GM21423 (cell line): ENCODE results near the gene CEP128.

Source experiments
- ATAC-seq: cut with Tn5 transposase; IDR thresholded peaks from one replicate; pipeline ENCODE4 v1.9.1; 2021; ENCODE audit warnings: mild to moderate bottlenecking, moderate library complexity; ENCODE audit not compliant: unreplicated experiment

CEP128 gene

DNA sequence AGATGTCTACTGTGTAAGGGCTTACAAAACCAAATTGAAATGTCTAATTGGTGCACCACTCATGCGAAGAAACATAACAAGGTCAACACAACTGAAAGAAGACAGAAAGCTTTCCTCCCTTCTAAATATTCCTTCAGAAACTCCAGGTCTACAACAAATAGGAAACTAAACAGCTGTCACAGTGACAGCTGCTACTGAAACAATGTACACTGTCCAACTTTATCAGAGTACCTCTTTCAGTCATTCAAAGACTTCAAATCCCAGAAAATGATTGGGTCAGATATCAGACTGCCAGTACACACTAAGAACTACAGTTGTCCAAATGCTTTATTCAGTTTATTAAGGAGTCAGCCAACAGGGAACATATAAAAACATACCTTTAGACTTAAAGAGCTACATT, 35.2 kb downstream of the CEP128 start:
- no peak for ATAC-seq

DNA sequence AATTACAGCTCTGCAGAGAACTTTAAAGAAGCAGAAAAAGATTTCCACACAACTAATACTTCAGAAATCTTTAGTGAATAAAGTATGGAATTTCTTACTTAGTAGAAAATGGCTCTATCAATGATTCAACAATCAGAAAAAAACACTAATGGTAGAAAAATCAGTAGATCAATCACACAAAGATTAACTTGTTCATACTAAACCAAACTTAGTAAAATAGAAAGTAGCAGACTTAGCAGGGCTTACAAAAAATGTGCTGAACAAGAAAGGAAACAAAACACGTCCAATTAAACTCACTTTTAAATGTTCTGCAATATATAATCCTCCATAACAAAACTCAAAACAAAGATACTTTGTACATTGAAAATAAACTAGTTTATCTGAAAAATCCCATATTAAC, 38.9 kb downstream of the CEP128 start:
- ATAC-seq: no peak

DNA sequence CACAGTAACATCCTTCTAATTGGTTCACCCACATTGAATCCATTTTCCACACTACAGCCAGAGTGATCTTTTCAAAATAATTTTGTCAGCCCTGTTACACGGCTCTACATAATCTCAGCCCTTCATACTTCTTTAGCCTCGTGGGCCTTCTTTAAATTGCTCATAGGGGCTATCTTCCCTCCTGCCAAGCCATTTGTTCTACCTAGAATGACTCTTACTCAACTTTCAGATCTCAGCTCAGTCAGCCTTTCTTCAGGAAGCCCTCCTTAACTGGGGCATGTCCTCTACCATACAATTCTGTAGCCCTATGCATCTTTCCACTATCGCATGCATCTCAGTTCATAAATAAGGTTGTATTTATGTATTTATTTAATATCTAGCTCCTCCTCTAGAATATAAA, 39.7 kb downstream of the CEP128 start:
- ATAC-seq: no peak

DNA sequence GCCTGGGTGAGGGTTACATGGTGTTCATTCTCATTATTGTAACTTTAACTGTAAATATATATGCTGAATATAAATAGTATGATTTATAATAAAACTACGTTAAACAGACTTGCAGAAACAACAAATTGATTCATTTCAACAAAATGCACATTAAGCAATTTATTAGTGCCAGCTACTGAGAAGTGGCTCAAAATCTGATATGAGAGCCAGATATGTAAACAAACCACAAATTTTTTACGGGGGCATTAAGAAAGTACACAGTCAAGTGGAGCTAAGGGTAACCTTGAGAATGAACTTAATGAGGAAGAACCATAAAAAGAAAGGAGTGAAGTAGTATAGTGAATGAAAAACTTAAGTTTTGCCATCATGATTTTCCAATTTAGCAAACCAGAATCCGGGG, 40.3 kb downstream of the CEP128 start:
- ATAC-seq: no peak

DNA sequence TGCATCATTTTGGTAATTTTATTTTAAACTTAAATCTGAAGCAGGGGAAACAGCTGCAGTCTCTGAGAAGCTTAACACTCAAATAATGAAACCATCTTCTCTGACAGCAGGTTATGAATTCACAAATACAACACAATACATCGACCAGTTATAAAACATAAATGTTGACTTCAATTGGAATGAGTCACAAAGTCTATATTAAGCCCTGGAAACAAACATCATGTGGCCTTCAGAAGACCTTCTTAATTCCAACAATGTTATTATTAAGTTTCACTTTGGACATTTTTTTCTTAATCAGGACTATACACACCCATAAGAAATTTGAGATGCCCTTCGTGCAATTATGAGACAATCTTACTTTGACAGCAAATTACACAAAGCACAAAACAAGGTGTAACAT, 68.9 kb downstream of the CEP128 start:
- no peak for ATAC-seq

DNA sequence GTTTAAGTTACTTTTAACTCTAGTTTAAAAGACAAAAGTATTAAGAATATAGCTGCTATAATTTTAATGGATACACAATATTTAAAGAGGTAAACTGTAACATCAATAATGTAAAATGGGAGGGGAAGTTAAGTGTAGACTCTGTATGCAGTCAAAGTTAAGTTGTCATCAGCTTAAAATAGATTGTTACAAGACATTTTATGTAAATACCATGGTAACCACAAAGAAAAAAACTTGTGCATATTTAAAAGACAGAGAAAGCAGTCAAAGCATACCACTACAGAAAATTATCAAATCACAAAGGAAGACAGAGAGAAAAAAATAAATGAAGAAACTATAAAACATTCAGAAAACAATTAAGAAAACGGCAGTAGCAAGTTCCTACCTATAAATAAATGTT, 73.3 kb downstream of the CEP128 start:
- no peak for ATAC-seq

DNA sequence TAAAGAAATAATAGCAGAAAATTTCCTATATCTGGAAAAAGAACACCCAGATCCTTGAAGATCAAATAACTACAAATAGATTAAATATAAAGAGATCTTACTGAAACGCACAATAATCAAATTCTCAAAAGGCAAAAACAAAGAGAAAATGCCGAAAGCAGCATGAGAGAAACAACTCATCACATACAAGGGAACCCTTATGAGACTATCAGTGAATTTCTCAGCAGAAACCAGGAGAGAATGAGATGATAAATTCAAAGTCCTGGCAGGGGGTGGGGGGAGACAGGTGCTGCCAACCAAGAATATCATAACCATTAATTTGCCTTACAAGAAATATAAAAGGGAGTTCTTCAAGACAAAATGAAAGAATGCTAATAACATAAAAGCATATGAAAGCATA, 73.7 kb downstream of the CEP128 start:
- no peak for ATAC-seq

DNA sequence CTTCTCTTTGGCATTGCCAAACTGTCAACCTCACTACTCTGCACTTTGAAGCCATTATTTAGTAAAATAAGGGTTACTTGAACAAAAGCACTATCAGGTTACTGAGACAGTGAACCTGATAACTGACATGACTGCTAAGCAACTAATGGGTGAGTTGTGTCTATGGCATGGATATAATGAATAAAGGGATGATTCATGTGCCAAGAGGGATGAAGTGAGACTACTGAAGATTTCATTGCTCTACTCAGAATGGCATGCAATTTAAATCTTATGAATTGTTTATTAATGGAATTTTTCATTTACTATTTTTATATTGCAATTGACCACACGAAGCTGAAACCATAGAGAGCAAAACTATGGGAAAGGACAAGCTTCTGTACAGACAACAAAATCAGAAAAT, 74.4 kb downstream of the CEP128 start:
- no peak for ATAC-seq

DNA sequence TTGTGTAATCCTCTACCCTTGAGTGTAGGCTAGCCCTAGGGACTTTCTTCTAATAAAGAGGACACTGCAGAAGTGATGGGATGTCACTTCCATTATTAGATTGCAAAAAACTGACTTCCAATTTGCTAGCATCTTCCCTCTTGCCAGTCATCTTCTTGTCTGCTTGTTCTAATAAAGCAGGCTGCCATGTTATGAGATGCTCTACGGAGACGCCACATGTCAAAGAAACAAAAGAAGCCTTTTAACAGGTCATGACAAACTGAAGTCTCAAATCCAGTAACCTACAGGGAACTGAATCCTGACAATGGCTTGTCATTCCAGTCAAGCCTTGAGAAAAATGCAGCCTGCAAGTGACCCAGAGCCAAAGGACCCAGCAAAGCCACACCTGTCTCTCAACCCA, 76.0 kb downstream of the CEP128 start:
- ATAC-seq: no peak

DNA sequence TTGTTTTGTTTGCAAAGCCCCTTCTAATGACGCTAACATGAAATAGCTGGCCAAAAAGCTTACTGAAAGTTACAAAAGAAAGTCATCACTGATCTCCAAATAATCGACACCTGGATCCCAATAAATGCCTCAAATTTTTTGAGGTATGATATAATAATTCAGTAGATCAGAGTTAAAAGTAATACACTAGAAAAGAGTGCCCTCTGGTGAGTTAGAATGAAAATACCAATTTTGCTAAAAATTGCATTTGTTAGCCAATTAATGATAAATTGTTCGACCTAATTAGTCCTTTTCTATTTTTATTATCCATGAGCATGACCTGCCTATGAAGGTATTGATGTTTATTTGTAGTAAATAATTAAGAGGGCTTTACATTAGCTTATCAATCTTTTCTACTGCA, 78.6 kb downstream of the CEP128 start:
- no peak for ATAC-seq

DNA sequence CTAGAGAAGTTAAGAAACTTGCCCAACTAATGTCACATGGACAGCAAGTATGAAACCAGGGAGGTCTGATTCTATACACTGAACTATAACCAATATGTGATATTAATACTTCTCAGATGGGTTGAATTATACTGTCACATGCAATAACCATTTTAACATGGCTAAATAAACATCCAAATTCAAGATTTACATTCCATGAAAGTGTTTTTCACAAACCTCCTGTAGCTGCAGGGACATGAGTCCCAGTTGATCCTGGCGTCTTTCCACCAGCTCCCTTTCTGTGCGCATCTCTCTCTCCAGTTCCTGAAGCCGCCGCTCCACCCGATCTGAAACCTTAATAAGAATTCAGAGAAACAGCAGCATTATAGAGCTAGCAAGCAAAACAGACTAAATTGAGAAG, 79.0 kb downstream of the CEP128 start:
- ATAC-seq: no peak

DNA sequence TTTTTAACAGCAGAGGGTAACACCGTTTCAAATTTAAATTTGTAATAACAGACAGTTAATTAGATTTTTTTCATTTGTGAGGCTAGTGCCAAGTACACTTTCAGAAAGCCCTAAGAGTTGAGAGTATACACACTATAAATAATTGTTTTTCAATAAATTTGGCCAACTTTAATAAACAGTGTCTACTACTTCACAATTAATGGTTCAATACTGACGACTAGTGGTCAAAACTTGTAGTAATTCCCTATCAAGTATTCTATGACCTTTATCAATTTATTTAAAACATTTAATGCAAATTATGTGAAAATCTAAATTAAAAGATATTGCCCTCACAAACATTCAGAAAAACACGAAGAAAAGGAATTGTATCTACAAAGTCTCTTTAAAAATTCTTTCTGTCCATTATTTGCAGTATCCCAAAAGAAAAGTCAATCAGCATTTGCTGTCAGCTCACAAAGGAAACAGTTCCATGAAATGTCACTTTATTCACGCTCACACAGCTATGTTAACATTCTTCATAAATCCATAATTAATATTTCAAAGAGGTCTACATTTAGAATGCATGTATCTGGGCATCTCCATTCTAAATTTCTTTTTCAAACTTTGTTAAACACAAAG, 91.2 kb downstream of the CEP128 start:
- ATAC-seq: peak; percentile 66

DNA sequence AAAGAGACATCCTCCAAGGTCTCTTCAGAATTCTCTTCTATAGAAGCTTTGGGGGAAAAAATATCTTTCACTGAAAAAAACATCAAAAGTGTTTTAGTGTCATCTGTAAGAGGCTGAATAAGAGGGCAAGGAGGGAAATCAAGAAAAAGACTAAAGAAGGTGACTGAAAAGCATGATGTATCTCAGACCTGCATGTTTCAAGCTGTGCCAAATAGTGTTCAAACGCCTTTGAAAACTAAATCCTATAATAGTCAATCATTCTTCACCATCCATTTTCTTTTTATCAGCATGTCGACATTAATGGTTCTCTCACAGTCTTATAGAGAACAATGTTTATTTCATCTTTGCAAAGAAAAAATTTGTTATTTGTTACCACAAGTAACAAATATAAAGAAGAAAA, 94.5 kb downstream of the CEP128 start:
- no peak for ATAC-seq

DNA sequence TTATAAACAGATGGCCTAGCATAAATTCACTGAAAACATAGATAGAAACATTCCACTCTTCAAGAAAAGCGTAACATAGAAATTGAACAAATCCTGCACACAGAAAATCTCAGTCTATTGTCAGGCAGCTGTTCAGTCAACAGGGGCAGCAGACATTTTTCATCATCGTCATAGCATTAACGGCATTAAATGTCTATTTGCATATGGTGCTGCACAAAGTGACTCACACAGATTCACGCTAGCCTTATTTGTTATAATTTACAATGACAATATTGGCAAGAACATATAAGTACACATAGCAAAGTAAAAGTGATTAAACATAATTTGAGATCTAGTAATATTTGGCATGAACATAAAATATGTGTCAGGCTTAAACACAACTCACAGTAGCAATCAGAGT, 95.7 kb downstream of the CEP128 start:
- no peak for ATAC-seq

DNA sequence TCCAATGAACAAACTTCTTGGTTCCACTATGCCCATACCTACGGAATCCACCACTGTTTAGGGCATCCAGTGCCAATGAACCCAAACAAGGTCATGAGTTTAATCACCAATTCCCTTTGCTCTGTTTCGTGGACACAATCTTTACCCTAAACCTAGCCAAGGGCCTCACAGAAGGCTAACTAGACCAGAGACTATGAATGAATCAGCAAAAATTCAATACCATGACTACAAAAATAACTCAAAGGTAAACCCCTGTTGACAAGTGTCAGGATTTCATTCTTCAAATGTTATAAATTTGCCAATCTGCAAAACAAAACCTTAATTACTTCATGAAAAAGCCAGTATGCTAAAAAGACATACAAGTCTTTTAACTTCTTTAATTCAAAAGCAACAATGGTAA, 96.7 kb downstream of the CEP128 start:
- no peak for ATAC-seq

DNA sequence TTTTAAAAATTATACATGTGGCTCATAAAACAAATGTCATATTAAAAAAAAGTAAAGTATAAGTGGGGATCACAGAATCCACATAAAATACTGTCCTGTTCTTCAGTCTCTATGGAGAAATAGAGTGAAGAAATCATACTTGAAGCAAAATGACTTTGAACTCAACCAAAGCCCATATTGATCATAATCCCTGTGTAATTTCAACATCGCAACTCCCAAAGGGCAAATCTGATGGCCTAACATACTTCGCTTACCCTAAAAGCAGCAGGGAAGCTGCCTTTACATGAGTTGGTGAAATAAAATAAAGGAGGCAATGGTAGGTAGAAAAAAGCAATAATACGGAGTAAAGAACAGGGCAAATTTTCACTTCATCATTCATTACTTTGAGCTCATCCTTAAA, 101.8 kb downstream of the CEP128 start:
- ATAC-seq: no peak

DNA sequence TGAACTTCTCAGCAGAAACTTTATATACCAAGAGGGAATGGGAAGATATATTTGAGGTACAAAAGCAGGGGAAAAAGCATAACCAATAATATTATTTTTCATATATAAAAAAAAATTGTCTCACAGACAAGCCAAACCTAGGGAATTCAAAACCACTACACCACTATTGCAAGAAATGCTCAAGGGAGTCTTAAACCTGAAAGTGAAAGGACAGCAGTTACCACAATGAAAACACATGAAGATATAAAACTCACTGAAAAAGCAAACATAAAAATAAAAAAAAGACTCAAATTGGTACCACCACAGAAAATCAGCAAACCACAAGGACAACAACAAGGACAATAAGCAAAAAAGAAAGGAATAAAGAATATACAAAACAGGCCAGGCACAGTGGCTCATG, 131.9 kb downstream of the CEP128 start:
- ATAC-seq: no peak

DNA sequence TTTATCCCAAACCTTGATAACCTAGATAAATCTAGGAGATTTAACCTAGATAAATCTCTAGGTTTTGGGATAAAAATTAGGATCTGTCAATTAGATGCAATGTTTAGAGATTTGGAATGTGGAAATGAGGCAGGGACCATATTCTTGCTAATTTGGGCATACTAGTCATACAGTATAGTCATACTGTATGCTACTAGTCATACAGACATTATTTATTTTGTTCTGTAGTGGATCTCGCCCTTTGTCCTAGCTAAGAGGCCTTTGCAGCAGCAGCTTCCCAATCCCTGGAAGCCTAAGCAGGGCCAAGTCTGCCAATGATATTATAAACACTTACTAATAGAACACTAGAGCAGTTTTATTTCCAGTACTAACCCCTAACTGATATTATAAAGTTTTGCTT, 136.4 kb downstream of the CEP128 start:
- ATAC-seq: no peak

DNA sequence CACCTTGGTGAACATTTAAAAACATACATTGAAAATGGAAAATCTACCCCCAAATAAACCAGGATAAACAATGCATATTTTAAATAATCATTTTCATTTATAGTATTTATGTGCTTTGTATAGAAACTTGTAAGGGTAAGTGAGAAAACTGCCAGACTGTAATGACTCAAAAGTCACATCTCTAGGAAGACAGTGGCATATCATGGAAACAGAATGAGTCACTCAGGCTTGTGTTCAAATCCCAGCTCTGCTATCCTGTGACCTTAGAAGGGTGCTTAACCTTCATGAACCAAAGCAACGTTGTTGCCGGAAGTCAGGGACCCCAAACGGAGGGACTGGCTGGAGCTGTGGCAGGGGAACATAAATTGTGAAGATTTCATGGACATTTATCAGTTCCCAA, 142.7 kb downstream of the CEP128 start:
- ATAC-seq: no peak

DNA sequence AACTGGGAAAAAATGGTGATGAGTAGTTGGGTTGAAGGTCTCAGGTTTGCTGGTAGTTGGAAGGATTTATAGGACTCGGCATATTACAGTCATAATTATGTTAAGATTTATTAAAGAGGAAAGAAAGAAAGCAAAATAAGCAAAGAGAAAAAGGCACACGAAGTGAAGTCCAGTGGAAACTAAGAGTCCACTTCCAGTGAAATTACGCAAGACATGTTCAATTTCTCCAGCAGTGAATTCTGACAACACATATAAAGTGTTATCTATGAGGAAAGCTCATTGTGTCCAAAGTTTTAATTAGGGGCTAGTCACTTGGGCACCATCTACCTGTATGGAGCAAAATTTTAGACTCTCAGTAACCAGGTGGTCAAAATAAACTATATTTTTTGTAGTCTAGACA, 143.3 kb downstream of the CEP128 start:
- no peak for ATAC-seq

DNA sequence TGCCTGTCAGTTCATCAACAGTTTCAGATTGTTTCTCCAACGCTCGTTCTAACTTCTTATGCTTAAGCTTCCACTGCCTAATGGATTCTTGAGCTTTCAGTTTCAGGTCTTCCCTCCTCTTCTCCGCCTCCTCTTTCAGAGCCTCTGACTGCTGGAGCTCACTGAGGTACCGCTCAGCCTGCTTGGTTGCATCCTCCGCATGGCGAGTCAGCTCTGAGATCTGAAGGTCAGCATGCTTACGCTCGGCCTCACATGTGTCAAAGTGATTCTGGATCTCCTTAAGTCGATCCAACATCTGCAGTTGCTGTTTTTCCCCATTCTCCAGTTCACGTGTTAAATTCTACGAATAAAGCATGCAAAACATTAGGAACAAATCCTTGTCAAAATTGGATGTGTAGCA, 148.8 kb downstream of the CEP128 start:
- ATAC-seq: no peak

DNA sequence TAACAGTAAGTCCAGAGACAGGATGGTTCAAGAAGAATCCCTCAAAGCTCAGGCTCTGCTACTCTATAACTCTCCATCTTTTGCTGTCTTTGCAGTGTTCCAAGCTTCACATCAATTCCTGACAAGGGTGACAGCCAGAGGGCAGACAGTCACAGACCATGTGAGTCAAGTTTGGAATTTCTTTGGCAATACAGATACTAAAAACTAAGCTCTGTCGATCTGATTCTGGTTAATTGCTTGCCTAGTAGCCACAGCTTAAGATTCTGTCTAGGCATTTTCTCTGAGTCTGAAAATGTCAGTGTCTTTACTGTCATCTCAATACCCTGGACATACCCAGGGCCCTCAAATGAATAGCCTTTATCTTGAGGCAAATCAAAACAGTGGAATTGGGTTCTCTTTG, 153.7 kb downstream of the CEP128 start:
- ATAC-seq: no peak

DNA sequence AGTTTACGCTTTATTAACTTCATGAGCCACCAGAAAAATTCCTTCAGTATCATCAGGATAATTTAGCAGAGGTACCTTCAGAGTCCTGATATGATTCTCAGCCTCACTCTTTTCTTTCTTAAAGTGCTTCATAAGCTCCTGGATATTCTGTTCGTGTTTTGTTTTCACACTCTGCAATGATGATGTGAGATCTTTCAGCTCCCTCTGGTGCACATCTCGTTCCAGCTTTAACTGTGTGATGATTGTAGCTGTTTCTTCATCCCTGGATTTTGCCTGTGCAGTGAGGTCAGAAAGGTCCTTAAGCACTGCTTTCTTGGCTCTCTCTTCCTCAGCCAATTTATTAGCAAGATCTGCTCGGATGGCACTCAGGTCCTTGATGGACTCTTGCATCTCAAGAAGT, 156.7 kb downstream of the CEP128 start:
- ATAC-seq: no peak

DNA sequence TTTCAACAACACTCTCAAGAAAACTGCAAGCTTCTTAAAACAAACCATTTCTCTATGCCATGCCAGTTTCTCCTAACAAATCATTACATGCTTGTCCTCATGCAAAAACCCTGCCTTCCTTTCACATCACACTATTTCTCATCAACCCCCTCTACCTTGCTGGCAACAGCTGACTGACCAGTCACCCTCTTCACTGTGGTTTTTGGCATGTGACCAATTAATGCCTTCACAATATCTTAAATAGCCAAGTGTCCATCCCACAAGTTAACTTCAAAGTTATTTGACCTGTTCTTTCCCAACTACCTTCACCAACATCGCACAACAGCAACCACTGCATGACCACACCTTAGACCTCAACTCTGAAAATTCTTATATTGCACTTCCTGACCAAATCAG, 159.6 kb downstream of the CEP128 start:
- ATAC-seq: no peak
